ENCODE results near the gene SPOP. TPM values are rescaled to one million over a fixed set of nuclear protein-coding genes. Genes with fewer than 3 reads are reported as not detected.
A peak's percentile ranks its signal among the peaks of the same experiment; 100 is the strongest.

Gene SPOP
- total RNA-seq, 1 experiment from 2014 or later: 41.4 TPM

DNA sequence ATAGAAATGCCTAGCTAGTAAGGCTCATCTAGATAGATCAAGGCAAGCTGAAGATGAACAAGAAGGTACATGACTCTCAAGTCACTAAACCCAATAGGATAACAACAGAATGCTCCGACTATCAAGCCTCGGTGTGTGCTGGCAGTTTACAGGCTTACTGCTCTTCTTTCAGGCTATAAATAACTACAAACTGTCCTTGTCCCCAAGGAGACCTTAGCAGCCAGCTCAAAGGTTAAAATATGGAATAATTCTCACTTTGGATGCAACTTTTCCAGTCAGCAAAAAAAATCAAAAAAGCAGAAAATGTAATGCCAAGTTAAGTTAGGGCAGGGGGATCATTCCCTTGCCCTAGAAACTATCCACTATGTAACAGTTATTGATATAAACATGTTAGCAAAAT lies 44.6 kb downstream of the SPOP start:
- in situ Hi-C loops (cut with HindIII; ENCODE audit: low pct_unique_long_range_greater_than_20kb, low sequenced_read_pairs): no loop called here
- no peak for DNase-seq (ENCODE audit: low read depth, low spot score)

DNA sequence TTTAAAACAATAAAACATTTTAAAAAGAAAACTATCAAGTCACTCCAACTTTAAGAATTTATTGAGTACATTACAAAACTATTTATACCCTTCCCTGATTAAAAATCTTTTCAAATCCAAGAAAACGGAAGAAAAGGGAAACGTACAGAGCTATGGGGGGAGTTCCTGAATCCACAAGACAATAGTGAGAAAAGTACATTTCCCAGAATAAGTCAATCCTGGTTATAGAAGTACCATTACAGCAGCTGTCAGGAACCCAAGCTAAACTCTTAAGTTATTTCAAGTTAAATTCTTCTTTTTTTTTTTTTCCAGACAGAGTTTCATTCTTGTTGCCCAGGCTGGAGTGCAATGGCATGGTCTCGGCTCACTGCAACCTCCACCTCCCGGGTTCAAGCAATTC lies 45.7 kb downstream of the SPOP start:
- no peak for DNase-seq (ENCODE audit: low read depth, low spot score)
- in situ Hi-C loops (cut with HindIII; ENCODE audit: low pct_unique_long_range_greater_than_20kb, low sequenced_read_pairs): no loop called here

DNA sequence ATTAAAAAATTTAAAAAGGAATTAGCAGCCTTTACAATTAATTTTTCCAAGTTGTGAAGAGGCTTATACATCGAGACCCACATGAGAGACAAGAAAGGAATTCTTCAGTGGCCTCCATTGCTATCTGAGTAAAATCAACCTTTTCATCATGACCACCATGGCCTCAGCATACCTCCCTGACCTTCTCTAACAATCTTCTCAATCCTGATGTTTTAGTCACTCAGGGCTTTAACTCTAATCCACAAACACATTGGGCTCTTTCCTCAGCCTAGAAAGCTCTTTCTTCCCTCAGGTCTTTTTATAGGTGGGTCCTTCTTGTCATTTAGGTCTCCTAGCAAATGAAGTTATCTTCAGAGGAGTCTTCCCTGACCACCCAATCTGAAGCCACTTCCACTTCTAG lies 46.4 kb downstream of the SPOP start:
- DNase-seq (ENCODE audit: low read depth, low spot score): no peak
- in situ Hi-C loops (cut with HindIII; ENCODE audit: low pct_unique_long_range_greater_than_20kb, low sequenced_read_pairs): no loop called here

DNA sequence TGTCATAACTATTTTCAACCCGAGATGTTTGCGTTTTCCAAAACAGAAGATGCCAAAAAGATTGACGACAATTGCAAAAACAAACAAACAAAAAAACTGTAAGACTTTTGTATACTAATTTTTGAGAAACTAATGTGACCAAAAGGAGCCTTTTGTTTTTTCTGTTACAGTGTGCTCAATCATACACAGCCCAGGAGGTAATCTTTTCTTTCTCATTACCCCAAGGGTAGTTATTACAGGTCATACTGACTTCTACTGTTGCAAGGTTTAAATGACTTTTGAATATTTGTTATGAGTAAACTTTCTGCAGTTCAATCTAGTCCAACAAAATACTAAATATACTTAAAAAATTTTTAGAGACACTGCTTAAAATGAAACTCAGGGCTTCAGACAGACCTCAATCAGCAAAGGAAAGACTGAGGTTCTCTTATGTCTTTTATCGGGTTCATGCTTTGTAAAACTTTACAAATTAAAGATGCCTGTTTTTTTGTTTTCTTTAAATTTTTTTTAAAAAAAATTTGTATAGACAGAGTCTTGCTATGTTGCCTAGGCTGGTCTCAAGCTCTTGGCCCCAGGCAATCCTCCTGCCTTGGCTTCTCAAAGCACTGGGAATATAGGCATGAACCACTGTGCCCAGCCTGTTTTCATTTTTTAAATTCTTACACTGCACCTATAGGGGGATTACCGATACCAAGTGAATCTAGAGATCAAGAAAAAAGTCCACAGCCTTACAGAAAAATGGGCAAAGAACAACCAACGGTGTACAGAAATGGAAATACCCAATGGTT lies 47.6 kb downstream of the SPOP start:
- DNase-seq (ENCODE audit: low read depth, low spot score): peak; percentile 84
- in situ Hi-C loops (cut with HindIII; ENCODE audit: low pct_unique_long_range_greater_than_20kb, low sequenced_read_pairs): no loop called here

DNA sequence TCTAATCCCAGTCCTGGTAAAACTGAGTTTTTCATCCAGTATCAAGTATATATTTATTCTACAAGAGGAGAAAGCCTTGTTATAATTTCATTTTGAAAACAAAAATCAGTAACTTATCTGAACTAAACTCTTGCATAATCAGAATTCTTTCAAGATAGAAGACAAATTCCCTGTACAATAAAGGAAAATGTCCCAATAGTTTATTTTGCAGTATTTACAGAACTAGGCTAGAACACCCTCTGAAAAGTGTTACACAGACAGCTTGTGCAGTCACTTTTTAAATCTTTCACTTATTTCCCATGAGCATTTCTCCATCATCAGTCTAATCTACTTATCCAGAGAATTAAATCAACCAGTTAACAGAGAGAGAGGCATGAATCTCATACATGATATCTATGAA lies 48.5 kb downstream of the SPOP start:
- no peak for DNase-seq (ENCODE audit: low read depth, low spot score)
- in situ Hi-C loops (cut with HindIII; ENCODE audit: low pct_unique_long_range_greater_than_20kb, low sequenced_read_pairs): no loop called here

DNA sequence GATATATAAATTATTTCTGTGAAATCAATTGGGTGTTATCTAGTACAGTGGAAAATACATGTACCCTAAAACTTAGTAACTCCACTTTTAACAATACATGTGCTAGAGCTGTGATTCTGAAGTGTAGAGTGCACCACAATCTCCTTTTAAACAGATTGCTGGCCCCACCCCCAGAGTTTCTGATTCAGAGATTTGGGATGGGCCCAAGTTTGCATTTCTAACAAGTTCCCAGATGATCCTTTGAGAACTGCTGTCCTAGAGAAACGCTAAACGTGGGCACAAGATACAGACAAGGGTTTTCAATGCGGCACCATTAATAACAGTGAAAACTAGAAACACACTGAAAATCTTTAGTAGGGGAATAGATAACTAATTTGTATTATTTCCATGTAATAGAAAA lies 53.0 kb downstream of the SPOP start:
- DNase-seq (ENCODE audit: low read depth, low spot score): no peak

DNA sequence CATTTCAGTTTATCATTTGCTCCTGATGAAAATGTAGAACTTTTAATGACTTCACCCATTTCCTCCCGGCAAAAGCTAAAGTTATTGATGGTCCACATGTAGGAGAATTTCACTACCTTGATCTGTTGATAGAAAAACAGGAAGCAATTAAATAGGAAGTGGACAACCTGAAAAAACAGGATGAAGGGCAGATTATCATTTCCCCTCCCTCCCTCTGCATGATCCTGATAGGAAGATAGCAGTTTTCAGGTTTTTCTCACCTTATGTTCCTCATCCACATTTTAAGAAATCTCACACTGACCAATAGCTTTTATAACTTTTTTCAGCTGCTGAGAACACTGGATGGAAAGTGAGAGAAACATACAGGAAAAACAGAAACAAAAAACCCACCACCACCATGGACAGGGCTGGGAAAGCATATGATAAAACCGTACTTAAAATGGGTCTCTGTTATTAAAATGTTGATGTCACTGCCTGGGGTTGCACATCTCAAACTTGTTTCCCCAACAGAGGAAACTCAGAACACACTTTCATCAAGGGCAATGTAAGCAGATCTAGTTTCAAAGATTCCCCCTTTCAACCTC lies 55.9 kb downstream of the SPOP start:
- DNase-seq (ENCODE audit: low read depth, low spot score): no peak
- in situ Hi-C loops (cut with HindIII; ENCODE audit: low pct_unique_long_range_greater_than_20kb, low sequenced_read_pairs): no loop called here

More for the DNA sequence above, 53.0 kb downstream of the SPOP start:
- in situ Hi-C loops (cut with HindIII; ENCODE audit: low pct_unique_long_range_greater_than_20kb, low sequenced_read_pairs): no loop called here

DNA sequence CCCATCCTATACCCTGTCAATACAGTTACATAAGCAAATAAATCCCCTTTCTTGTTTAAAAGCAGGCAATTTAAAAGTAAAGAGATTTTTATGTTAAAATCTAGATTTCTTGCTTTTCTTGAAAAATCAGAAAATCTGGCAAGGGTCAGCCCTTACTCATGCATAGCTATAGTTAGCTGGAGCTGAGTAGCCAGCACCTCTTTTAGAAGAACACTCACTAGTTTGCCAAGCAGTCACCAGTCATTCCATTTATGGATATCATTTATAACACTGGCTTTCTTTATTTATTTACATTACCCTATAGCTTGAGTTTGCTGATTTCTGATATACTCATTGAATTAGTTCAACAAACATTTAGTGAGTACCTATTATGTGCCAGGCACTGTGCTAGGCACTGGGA lies 56.5 kb downstream of the SPOP start:
- DNase-seq (ENCODE audit: low read depth, low spot score): no peak
- in situ Hi-C loops (cut with HindIII; ENCODE audit: low pct_unique_long_range_greater_than_20kb, low sequenced_read_pairs): no loop called here

DNA sequence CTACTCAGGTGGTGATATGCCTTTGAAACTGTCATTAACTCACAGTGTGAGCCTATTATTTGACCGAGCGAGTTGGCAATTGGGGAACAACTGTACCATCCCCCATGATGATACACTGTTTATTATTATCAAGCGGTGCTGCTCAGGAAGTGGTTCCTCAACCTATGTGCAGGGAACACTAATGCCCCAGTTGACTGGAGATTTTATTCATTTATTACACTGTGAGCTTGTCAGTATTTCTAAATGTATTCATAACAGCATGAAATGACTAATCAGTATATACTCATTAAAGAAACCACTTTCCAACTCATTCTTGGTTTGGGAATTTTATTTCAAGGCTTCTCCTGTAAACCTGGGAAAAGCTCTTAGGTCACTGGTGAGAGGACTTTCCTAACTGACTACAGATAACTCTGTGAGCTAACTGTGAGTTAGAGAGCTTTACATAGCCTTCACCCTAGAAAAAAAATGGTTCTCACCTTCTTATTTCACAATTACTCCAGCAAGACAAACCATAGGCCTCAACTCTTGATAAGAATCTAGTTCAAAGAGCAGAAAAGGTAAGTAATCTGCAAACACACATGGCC lies 59.8 kb downstream of the SPOP start:
- in situ Hi-C loops (cut with HindIII; ENCODE audit: low pct_unique_long_range_greater_than_20kb, low sequenced_read_pairs): no loop called here
- no peak for DNase-seq (ENCODE audit: low read depth, low spot score)

DNA sequence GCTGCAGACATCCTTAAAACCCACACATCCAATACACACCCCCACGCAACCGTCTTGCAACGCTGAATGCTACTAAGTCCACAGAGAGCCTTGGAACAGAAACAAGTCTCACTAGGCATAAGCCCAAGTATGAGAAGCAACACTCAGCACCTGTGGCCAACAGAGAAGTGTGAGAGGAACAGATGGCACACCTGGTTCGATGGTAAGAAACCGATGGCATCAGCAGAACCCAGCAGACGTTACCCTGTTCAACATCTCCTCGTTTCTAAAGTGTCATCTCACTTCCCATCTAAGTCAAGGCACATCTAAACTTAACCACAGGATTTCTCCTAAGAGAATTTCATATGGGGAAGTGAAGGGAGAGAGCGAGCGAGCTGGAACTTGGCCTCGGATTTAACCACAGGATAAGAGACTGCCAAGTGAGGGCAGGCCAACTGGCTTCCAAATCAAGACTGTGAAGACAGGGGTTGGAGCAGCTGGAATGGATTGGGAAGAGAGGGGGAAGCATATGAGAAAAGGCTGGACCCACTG lies 61.2 kb downstream of the SPOP start:
- in situ Hi-C loops (cut with HindIII; ENCODE audit: low pct_unique_long_range_greater_than_20kb, low sequenced_read_pairs): no loop called here
- no peak for DNase-seq (ENCODE audit: low read depth, low spot score)

DNA sequence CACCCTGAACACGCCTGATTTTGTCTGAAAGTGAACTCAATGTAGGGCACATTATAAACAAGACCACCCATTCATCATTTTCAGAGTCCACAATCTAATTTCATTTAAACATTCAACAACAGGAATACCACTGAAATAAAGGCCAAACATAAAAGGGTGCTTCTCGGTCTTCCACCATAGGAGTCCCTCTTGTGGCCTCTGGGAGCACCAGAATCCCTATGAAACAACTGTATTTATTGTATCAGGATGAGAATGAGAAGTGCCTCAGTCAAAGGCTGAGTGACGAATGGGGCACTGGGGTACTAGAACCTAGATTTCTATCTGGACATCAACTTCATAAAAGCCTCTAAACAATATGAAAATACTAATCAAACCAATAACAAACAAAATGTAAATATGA lies 61.8 kb downstream of the SPOP start:
- in situ Hi-C loops (cut with HindIII; ENCODE audit: low pct_unique_long_range_greater_than_20kb, low sequenced_read_pairs): no loop called here
- DNase-seq (ENCODE audit: low read depth, low spot score): peak; percentile 59

DNA sequence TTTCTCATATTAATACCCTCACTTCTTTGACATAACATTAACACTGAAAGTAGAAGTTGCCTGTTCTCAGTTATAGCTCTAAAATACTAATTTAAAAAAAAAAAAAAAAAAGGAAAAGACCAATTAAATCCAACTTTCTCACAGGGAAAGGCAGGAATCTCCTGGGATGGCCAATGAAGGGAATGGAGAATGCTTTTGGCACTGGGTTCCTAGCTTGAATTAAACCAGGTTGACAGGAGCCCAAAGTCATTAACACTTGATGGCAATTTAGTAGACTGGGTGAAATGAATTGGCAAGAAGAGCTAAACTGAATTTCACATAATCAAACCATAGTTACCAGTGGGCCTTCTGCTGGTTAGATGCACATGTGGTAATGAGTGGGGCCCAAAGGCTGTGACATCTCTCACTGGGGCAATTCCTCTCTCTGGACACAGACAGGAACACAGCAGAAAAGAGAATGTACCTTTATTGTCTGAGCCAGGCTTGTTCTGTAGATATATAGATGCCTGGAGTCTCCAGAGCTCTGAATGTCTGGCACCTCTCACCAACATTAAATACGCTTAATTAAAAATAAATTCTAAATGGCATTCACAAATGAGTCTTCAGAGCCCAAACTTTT lies 64.6 kb downstream of the SPOP start:
- in situ Hi-C loops (cut with HindIII; ENCODE audit: low pct_unique_long_range_greater_than_20kb, low sequenced_read_pairs): no loop called here
- DNase-seq (ENCODE audit: low read depth, low spot score): no peak

DNA sequence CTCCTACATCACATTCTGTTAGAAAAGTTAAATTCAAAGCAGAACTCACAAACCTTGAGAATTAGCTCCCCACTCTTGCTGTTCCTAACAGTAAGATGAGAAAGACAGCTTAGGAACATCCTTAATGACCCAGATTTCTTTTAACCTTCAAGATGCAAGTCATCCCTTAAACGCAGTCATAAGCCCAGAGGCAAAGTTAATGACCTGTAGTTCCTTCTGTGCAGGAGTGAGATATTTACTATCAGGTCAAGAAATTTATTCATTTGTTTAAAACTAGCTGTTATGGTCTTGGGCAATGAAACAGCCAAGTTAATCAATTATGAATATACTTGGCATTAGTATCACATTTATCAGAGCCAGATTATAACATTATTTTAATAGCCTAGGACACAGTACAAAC lies 65.2 kb downstream of the SPOP start:
- DNase-seq (ENCODE audit: low read depth, low spot score): no peak
- in situ Hi-C loops (cut with HindIII; ENCODE audit: low pct_unique_long_range_greater_than_20kb, low sequenced_read_pairs): no loop called here

DNA sequence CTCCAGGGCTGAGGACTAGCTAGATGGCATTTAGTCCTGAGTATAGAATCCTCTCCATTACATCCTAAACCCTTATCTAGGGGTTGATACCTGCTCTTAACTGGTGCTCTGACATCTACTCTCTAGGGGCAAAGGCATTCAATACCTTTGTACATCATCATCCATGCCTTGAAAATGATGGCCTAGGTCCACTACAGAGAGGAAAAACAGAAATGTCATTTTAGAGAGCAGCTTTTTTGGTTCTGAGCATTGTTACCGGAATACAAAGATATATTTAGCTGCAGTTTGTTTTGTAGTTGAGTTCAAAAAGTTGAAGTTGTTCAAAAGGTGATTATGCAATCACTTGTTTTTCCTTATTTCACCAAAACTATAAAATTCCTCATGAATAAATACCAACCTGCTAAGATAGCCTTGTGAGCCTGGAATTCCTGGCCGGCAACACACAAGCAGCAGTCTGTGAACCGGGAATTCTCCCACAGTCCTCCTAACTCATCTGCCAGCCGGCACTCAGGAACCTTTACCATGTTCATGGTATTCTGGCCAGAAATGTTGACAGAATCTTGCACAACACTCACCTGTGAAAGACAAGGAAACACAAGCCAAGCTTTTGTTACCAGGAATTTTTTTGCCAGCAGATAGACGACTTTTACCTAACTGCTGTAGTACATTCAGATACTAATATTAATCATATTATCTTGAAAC lies 66.9 kb downstream of the SPOP start:
- in situ Hi-C loops (cut with HindIII; ENCODE audit: low pct_unique_long_range_greater_than_20kb, low sequenced_read_pairs): no loop called here
- no peak for DNase-seq (ENCODE audit: low read depth, low spot score)

DNA sequence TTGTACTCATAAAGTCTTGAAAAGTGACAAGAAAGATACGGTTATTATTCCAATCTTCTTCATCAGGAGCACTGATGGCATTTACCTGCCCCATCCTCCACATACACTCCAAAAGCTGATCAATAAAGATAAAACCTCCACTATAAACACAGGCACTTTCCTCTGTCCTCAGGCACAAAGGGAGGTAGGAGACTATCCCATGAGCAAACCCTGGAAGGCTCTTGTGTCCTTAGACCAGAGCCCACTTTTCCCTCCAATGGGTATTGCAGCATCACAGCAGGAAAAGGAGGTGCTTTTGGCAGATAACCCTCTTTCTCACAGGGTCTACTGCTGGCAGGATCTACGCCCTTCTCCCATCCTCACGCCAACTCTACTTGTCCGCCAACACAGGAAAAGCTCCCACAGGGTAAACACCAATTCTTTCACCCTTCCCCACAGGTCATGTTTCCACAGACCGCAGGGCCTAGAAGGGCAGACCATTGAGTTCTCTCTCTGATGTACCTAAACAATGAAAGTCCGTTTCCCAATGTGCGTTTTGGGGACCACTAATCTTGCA lies 73.5 kb downstream of the SPOP start:
- in situ Hi-C loops (cut with HindIII; ENCODE audit: low pct_unique_long_range_greater_than_20kb, low sequenced_read_pairs): no loop called here
- no peak for DNase-seq (ENCODE audit: low read depth, low spot score)

DNA sequence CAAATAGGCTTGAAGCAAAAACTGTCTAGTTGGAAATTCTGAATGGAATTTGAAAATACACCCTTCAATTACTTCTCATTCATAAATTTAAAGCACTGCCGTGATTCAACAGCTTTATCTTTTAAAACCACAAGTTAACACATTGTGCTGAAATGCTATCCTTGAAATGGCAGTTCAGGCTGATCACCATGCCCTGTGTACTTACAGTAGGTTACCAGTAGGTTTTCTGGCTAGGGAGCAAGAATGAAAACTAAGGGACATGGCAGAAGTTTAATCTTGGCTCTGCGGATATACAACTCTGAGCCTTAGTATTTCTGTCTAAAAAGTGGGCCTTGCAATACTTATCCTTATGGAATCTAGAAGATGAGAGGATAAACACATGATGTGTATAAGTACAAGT lies 74.2 kb downstream of the SPOP start:
- peak; percentile 9 for DNase-seq (ENCODE audit: low read depth, low spot score)
- in situ Hi-C loops (cut with HindIII; ENCODE audit: low pct_unique_long_range_greater_than_20kb, low sequenced_read_pairs): no loop called here

DNA sequence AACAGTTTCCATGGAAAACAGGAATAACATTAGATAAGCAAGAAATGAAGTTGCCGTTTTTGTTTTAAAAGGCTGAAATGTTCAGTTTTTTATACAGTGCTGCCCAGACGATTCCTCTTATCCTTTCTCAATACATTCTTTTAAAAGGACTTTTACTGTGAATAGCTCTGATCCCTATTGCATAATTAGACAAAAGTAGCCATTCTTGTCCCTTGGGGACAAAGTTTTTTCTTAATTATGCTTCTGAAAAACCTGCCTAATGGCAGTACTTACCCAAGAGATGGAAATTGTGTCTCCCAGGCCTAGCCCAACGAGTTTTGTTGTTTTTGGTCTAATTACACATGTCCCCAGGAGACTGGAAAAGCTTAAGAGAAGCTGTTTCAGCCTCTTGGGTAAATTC lies 74.7 kb downstream of the SPOP start:
- in situ Hi-C loops (cut with HindIII; ENCODE audit: low pct_unique_long_range_greater_than_20kb, low sequenced_read_pairs): no loop called here
- no peak for DNase-seq (ENCODE audit: low read depth, low spot score)

DNA sequence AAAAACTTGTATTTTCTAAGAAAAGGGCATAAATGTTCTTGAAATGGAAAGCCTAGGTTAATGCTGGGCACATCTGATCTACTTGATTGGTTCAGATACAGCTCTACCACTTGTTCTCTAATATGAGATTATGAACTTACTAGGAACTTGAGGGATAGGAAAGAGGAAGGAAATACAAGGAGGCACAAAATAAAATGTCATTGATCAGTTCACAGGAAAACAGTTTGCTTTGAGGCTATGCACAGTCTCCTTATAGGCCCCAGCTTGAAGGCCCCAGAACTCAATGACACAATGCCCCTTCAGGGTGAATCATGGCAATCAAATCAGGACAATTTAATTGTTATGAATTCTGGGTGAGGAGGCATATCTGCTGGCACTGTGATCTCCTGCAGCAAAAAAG lies 75.1 kb downstream of the SPOP start:
- DNase-seq (ENCODE audit: low read depth, low spot score): no peak
- in situ Hi-C loops (cut with HindIII; ENCODE audit: low pct_unique_long_range_greater_than_20kb, low sequenced_read_pairs): no loop called here
